ENCODE data around the gene ZBTB43. TPM values are rescaled to one million over a fixed set of nuclear protein-coding genes. Genes with fewer than 3 reads are reported as not detected.
"Not testable (repeated sequence)": the region's sequence is repeated elsewhere in the genome, so short reads cannot be mapped to it uniquely, and the experiment has no call there.

Gene ZBTB43
- total and polyA plus RNA-seq, 7 experiments from 2014 or later = 6.9 to 31.4 (median 27.3) TPM

- Mint-ChIP-seq H3K27ac (no peak overlapping the region), H3K36me3 (no peaks in the 10 kb centered on the region), H3K9me3 (no peaks in the 10 kb centered on the region), H3K27me3 (peaks cover 0 to 4% (median 0%) of the 10 kb centered on the region in 5 donors), H3K4me3 (no peak overlapping the region), H3K4me1 (no peaks in the 10 kb centered on the region)
- ChIA-PET POLR2A (no interaction called here), CTCF (interaction anchor here (0.5 kb wide), 1 partner anchor 38 kb away, joined by 4 read pairs; no protein-coding TSS in a partner anchor)
- ATAC-seq (no peak), DNase-seq (no peak)
- intact Hi-C loops (cut with micrococcal nuclease) = no loop called here
- Histone ChIP-seq H3K27me3 (ENCODE audit: control insufficient read depth in 2 of 2, insufficient read depth in 2 of 2, low read length in 2 of 2) (no peaks in the 10 kb centered on the region), H3K4me1 (ENCODE audit: control insufficient read depth in 2 of 2, insufficient read depth in 2 of 2, low read length in 2 of 2) (no peaks in the 10 kb centered on the region), H3K27ac (ENCODE audit: low read depth, low read length) (no peak overlapping the region), H3K4me3 (ENCODE audit: low read length) (no peak overlapping the region), H3K36me3 (ENCODE audit: control insufficient read depth in 2 of 3, insufficient read depth in 3 of 3, low read length in 3 of 3) (no peaks in the 10 kb centered on the region), H3K9me3 (ENCODE audit: control insufficient read depth in 2 of 3, low read length in 3 of 3) (no peaks in the 10 kb centered on the region)
These were observed 41.6 kb upstream of the ZBTB43 start for GRCh38 chr9:126763130-126763764.

GRCh38 chr9:126773004-126773607 lies 31.7 kb upstream of the ZBTB43 start:
- Mint-ChIP-seq H3K9me3 (peaks cover 0 to 2% (median 0%) of the 10 kb centered on the region in 11 donors), H3K4me3 (no peak overlapping the region), H3K27ac (no peak overlapping the region), H3K4me1 (peaks cover 0 to 2% (median 0%) of the 10 kb centered on the region in 7 donors), H3K36me3 (no peaks in the 10 kb centered on the region), H3K27me3 (peaks cover 1 to 45% (median 6%) of the 10 kb centered on the region in 5 donors)
- H3K27ac ChIP-seq (ENCODE audit: low read depth, low read length) = no peak overlapping the region
- ChIA-PET CTCF (interaction anchor here (0.7 to 1.7 kb wide), 3 partner anchors 8 to 67 kb away, joined by 3 to 6 read pairs (median 4); no protein-coding TSS in a partner anchor), POLR2A (no interaction called here)
- no peak overlapping the region for H3K4me3 ChIP-seq (ENCODE audit: low read length)
- ATAC-seq = no peak
- H3K9me3 ChIP-seq (ENCODE audit: control insufficient read depth in 2 of 3, low read length in 3 of 3) = no peaks in the 10 kb centered on the region
- no peaks in the 10 kb centered on the region for H3K4me1 ChIP-seq (ENCODE audit: control insufficient read depth in 2 of 2, insufficient read depth in 2 of 2, low read length in 2 of 2)
- no peak for DNase-seq
- intact Hi-C loops (cut with micrococcal nuclease) = no loop called here
- H3K27me3 ChIP-seq (ENCODE audit: control insufficient read depth in 2 of 2, insufficient read depth in 2 of 2, low read length in 2 of 2) = peaks cover 0 to 5% of the 10 kb centered on the region in 2 donors
- H3K36me3 ChIP-seq (ENCODE audit: control insufficient read depth in 2 of 3, insufficient read depth in 3 of 3, low read length in 3 of 3) = no peaks in the 10 kb centered on the region

- DNase-seq = no peak
- Mint-ChIP-seq H3K9me3 (no peaks in the 10 kb centered on the region), H3K27me3 (peaks cover 5 to 47% (median 10%) of the 10 kb centered on the region in 5 donors), H3K4me1 (peaks cover 0 to 2% (median 0%) of the 10 kb centered on the region in 7 donors), H3K27ac (peak overlapping the region in 1 of 9 donors; percentile 7), H3K36me3 (no peaks in the 10 kb centered on the region), H3K4me3 (no peak overlapping the region)
- intact Hi-C loops (cut with micrococcal nuclease) = no loop called here
- ChIA-PET POLR2A (no interaction called here), CTCF (interaction anchor here (0.6 to 10.7 kb wide), 2 partner anchors 22 to 70 kb away, joined by 3 to 244 read pairs; no protein-coding TSS in a partner anchor)
- no peaks in the 10 kb centered on the region for H3K9me3 ChIP-seq (ENCODE audit: control insufficient read depth in 2 of 3, low read length in 3 of 3)
- no peak for ATAC-seq
- no peaks in the 10 kb centered on the region for H3K4me1 ChIP-seq (ENCODE audit: control insufficient read depth in 2 of 2, insufficient read depth in 2 of 2, low read length in 2 of 2)
- no peak overlapping the region for H3K4me3 ChIP-seq (ENCODE audit: low read length)
- H3K36me3 ChIP-seq (ENCODE audit: control insufficient read depth in 2 of 3, insufficient read depth in 3 of 3, low read length in 3 of 3) = no peaks in the 10 kb centered on the region
- H3K27me3 ChIP-seq (ENCODE audit: control insufficient read depth in 2 of 2, insufficient read depth in 2 of 2, low read length in 2 of 2) = peaks cover 0 to 5% of the 10 kb centered on the region in 2 donors
- no peak overlapping the region for H3K27ac ChIP-seq (ENCODE audit: low read depth, low read length)
These were observed 28.9 kb upstream of the ZBTB43 start for GRCh38 chr9:126775926-126776325.

GRCh38 chr9:126777733-126778132 lies 27.1 kb upstream of the ZBTB43 start:
- Histone ChIP-seq H3K27me3 (ENCODE audit: control insufficient read depth in 2 of 2, insufficient read depth in 2 of 2, low read length in 2 of 2) (peaks cover 0 to 5% of the 10 kb centered on the region in 2 donors), H3K27ac (ENCODE audit: low read depth, low read length) (no peak overlapping the region), H3K4me1 (ENCODE audit: control insufficient read depth in 2 of 2, insufficient read depth in 2 of 2, low read length in 2 of 2) (no peaks in the 10 kb centered on the region), H3K4me3 (ENCODE audit: low read length) (no peak overlapping the region), H3K9me3 (ENCODE audit: control insufficient read depth in 2 of 3, low read length in 3 of 3) (no peaks in the 10 kb centered on the region), H3K36me3 (ENCODE audit: control insufficient read depth in 2 of 3, insufficient read depth in 3 of 3, low read length in 3 of 3) (no peaks in the 10 kb centered on the region)
- Mint-ChIP-seq H3K4me1 (peaks cover 0 to 4% (median 0%) of the 10 kb centered on the region in 7 donors), H3K27me3 (peaks cover 5 to 39% (median 12%) of the 10 kb centered on the region in 5 donors), H3K36me3 (no peaks in the 10 kb centered on the region), H3K4me3 (no peak overlapping the region), H3K27ac (no peak overlapping the region), H3K9me3 (no peaks in the 10 kb centered on the region)
- ChIA-PET POLR2A (no interaction called here), CTCF (interaction anchor here (0.9 to 10.7 kb wide), 4 partner anchors 30 to 72 kb away, joined by 3 to 244 read pairs (median 4); no protein-coding TSS in a partner anchor)
- DNase-seq = peak in 1 of 9 donors; percentile 4
- no peak for ATAC-seq
- intact Hi-C loops (cut with micrococcal nuclease) = no loop called here

GRCh38 chr9:126778141-126778540 lies 26.7 kb upstream of the ZBTB43 start:
- Histone ChIP-seq H3K36me3 (ENCODE audit: control insufficient read depth in 2 of 3, insufficient read depth in 3 of 3, low read length in 3 of 3) (no peaks in the 10 kb centered on the region), H3K4me1 (ENCODE audit: control insufficient read depth in 2 of 2, insufficient read depth in 2 of 2, low read length in 2 of 2) (no peaks in the 10 kb centered on the region), H3K27ac (ENCODE audit: low read depth, low read length) (no peak overlapping the region), H3K9me3 (ENCODE audit: control insufficient read depth in 2 of 3, low read length in 3 of 3) (no peaks in the 10 kb centered on the region), H3K27me3 (ENCODE audit: control insufficient read depth in 2 of 2, insufficient read depth in 2 of 2, low read length in 2 of 2) (peaks cover 0 to under 1% of the 10 kb centered on the region in 2 donors), H3K4me3 (ENCODE audit: low read length) (no peak overlapping the region)
- Mint-ChIP-seq H3K9me3 (no peaks in the 10 kb centered on the region), H3K4me3 (no peak overlapping the region), H3K27me3 (peaks cover 5 to 35% (median 16%) of the 10 kb centered on the region in 5 donors), H3K36me3 (no peaks in the 10 kb centered on the region), H3K4me1 (peaks cover 0 to 4% (median 0%) of the 10 kb centered on the region in 7 donors), H3K27ac (peak overlapping the region in 1 of 9 donors; percentile 2)
- intact Hi-C loops (cut with micrococcal nuclease) = no loop called here
- DNase-seq (no peak), ATAC-seq (no peak)
- ChIA-PET CTCF (interaction anchor here (0.9 to 10.7 kb wide), 4 partner anchors 30 to 72 kb away, joined by 3 to 244 read pairs (median 4); no protein-coding TSS in a partner anchor), POLR2A (no interaction called here)

- ATAC-seq; POLR2A ChIA-PET; H3K36me3 Mint-ChIP-seq; DNase-seq; H3K27ac Mint-ChIP-seq; H3K36me3 ChIP-seq (ENCODE audit: control insufficient read depth in 2 of 3, insufficient read depth in 3 of 3, low read length in 3 of 3); H3K4me1 Mint-ChIP-seq; H3K4me3 ChIP-seq (ENCODE audit: low read length); H3K9me3 ChIP-seq (ENCODE audit: control insufficient read depth in 2 of 3, low read length in 3 of 3); H3K27me3 ChIP-seq (ENCODE audit: control insufficient read depth in 2 of 2, insufficient read depth in 2 of 2, low read length in 2 of 2); H3K4me1 ChIP-seq (ENCODE audit: control insufficient read depth in 2 of 2, insufficient read depth in 2 of 2, low read length in 2 of 2); H3K9me3 Mint-ChIP-seq; H3K27ac ChIP-seq (ENCODE audit: low read depth, low read length); intact Hi-C loops (cut with micrococcal nuclease); H3K4me3 Mint-ChIP-seq: not testable (repeated sequence)
- CTCF ChIA-PET = interaction anchor here (0.9 to 10.7 kb wide), 3 partner anchors 31 to 73 kb away, joined by 3 to 244 read pairs (median 4); no protein-coding TSS in a partner anchor
- H3K27me3 Mint-ChIP-seq = peaks cover 5 to 30% (median 16%) of the 10 kb centered on the region in 5 donors
These were observed 26.1 kb upstream of the ZBTB43 start for GRCh38 chr9:126778696-126779095.
